ENCODE measurements around the gene APC2. TPM values are rescaled to one million over a fixed set of nuclear protein-coding genes. Genes with fewer than 3 reads are reported as not detected.

Gene APC2
- polyA plus RNA-seq, 1 experiment: 0.09 TPM

GRCh38 chr19:1450735-1451731 is 1.1 kb downstream of the APC2 start:
- POLR2A ChIA-PET: no interaction called here
- CTCF ChIA-PET: no interaction called here
- Histone ChIP-seq H3K27me3 (ENCODE audit: control insufficient read depth, insufficient read depth, low read length) (peaks cover 70% of the 10 kb centered on the region), H3K9me3 (ENCODE audit: control insufficient read depth, insufficient read depth, low read length) (peaks cover 8% of the 10 kb centered on the region; the same call in 1 of the 2 replicates), H3K4me3 (ENCODE audit: low read depth, low read length) (no peak overlapping the region), H3K27ac (ENCODE audit: low read depth, low read length) (no peak overlapping the region)
- DNase-seq (ENCODE audit: low read depth, low spot score): no peak
- no peak for TF ChIP-seq CTCF (IDR thresholded peaks at IDR 0.05; ENCODE audit: low read depth, low read length)

DNA sequence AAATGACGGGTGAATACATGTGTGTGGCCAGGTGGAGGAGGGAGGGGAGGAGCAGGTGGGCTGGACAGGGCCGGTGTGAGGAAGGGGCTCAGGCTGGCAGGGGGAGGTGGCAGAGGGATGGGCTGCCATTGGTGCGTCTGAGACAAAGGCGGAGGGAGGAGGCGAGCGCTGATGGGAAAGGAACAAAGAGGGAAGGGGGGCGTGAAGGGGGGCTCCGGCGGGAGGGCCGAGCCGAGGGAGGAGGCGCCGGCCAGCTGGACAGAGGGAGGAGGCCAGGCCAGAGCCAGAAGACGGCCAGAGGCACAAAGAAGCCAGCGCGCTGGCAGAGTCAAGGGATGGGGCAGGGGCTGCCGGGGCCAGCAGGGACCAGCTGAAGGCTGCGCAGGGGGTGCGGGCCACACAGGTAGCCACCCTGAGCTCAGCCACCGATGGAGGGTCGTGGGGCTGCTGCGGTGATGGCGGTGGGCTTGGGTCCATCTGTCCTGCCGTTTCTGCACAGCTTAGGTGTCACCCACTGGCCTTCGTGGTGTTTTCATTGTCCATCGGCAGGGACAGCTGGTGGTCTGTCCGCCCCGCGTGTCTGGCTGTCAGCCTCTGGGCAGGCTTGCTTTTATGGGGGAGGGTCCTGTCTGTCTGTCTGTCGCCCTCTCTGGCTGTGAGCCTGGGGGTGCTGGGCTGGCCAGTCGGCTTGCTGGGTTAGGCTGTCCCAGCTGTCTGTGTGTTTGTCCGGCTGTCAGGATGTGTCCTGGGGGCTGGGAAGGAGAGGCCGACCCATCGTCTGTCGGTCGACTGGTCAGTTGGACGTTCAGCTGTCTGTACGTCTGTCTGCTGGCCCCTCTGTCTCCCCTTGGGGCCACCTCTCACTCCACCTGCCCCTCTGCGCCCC is 2.2 kb downstream of the APC2 start:
- Histone ChIP-seq H3K9me3 (ENCODE audit: control insufficient read depth, insufficient read depth, low read length) (peaks cover 10% of the 10 kb centered on the region; the same call in 1 of the 2 replicates), H3K27ac (ENCODE audit: low read depth, low read length) (no peak overlapping the region), H3K4me3 (ENCODE audit: low read depth, low read length) (no peak overlapping the region), H3K27me3 (ENCODE audit: control insufficient read depth, insufficient read depth, low read length) (peaks cover 71% of the 10 kb centered on the region)
- POLR2A ChIA-PET: no interaction called here
- TF ChIP-seq CTCF (IDR thresholded peaks at IDR 0.05; ENCODE audit: low read depth, low read length): no peak
- CTCF ChIA-PET: no interaction called here
- DNase-seq (ENCODE audit: low read depth, low spot score): no peak

DNA sequence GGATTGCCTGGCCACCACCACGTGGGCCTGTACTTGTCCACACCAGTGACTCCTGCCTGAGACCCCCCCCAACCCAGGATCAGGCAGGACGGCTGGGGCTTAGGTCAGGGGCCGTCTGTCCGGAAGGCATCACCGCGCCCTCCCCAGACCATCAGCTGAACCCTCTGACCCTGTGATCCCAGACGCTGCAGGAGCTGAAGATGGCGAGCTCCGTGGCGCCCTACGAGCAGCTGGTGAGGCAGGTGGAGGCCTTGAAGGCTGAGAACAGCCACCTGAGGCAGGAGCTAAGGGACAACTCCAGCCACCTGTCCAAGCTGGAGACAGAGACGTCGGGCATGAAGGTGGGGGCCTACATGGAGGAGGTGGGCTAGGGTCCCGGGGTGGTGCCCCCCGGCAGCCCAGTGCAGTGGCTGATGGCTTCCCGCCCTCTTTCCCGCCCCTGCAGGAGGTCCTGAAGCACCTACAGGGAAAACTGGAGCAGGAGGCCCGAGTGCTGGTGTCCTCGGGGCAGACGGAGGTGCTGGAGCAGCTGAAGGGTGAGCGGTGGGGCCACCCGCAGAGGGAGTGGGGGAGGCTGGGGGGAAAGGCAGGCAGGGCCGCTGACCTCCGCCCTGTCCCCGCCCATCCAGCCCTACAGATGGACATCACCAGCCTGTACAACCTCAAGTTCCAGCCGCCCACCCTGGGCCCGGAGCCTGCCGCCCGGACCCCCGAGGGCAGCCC is 3.0 kb downstream of the APC2 start:
- CTCF ChIA-PET: no interaction called here
- peaks cover 69% of the 10 kb centered on the region for H3K27me3 ChIP-seq (ENCODE audit: control insufficient read depth, insufficient read depth, low read length)

More for the DNA sequence above, 3.0 kb downstream of the APC2 start:
- Histone ChIP-seq H3K9me3 (ENCODE audit: control insufficient read depth, insufficient read depth, low read length) (peaks cover 10% of the 10 kb centered on the region; the same call in 1 of the 2 replicates), H3K27ac (ENCODE audit: low read depth, low read length) (no peak overlapping the region), H3K4me3 (ENCODE audit: low read depth, low read length) (no peak overlapping the region)
- no peak for DNase-seq (ENCODE audit: low read depth, low spot score)
- TF ChIP-seq CTCF (IDR thresholded peaks at IDR 0.05; ENCODE audit: low read depth, low read length): no peak
- POLR2A ChIA-PET: no interaction called here

Measured in AG04450 (cell line).